Upper lobe of left lung (tissue), 4 donors: ENCODE measurements around the gene PCK2.

Experiments
- EP300 ChIP-seq, 4 donors: sonication (generic); formaldehyde crosslinking; IDR thresholded peaks; one replicate each; pipeline ENCODE4 v1.5.1; 2017; ENCODE audit warnings: antibody characterized with exemption in 4 of 4, control low read depth in 2 of 4
- POLR2A ChIP-seq, 4 donors: fragments of 450-650 bp; IDR thresholded peaks; one replicate each; pipeline ENCODE4 v1.5.1; 2016 to 2017; ENCODE audit warnings: antibody characterized with exemption in 4 of 4, mild to moderate bottlenecking in 2 of 4
- POLR2AphosphoS5 ChIP-seq, 2 donors: sonication (generic); formaldehyde crosslinking; IDR thresholded peaks; one replicate each; pipeline ENCODE4 v1.5.1; 2017; ENCODE audit warnings: antibody characterized with exemption in 2 of 2
- TF ChIP-seq, protein P1 (sequence below), 6 experiments: fragments of 450-650 bp in 4 of 6; fragments of 200-600 bp in 2 of 6; sonication (generic) in 2 of 6; IDR thresholded peaks; one replicate each; pipeline ENCODE4 v1.5.1; 2016 to 2019; ENCODE audit warnings: antibody characterized with exemption in 6 of 6

DNA sequence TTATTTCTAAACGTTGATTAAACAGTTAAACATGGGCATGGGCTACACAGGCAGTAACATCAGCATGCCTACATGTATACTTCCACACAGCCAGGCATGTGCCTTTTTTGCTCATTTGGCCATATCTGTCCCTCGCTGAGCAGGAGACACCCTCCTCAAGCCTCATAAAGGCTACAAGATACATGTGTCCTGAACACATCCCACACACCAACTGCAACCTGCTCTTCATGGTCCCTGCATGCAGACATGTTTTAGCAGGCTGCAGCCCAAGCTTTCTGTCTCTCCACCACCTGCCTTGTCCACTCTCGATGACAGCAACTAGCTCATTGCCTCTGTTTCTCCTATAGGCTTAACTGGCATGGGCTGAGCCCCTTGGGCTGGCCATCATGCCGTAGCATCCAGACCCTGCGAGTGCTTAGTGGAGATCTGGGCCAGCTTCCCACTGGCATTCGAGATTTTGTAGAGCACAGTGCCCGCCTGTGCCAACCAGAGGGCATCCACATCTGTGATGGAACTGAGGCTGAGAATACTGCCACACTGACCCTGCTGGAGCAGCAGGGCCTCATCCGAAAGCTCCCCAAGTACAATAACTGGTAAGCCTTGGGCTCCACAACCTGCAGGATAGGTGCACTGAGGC, 2.6 kb downstream of the PCK2 start:
- TF ChIP-seq EP300 (IDR thresholded peaks at IDR 0.05): no peak
- no peak for TF ChIP-seq POLR2A (IDR thresholded peaks at IDR 0.05)
- TF ChIP-seq, protein P1, sequence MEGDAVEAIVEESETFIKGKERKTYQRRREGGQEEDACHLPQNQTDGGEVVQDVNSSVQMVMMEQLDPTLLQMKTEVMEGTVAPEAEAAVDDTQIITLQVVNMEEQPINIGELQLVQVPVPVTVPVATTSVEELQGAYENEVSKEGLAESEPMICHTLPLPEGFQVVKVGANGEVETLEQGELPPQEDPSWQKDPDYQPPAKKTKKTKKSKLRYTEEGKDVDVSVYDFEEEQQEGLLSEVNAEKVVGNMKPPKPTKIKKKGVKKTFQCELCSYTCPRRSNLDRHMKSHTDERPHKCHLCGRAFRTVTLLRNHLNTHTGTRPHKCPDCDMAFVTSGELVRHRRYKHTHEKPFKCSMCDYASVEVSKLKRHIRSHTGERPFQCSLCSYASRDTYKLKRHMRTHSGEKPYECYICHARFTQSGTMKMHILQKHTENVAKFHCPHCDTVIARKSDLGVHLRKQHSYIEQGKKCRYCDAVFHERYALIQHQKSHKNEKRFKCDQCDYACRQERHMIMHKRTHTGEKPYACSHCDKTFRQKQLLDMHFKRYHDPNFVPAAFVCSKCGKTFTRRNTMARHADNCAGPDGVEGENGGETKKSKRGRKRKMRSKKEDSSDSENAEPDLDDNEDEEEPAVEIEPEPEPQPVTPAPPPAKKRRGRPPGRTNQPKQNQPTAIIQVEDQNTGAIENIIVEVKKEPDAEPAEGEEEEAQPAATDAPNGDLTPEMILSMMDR (IDR thresholded peaks at IDR 0.05): no peak
- TF ChIP-seq POLR2AphosphoS5 (IDR thresholded peaks at IDR 0.05): no peak
